H54 (cell line): ENCODE results near the gene TRAPPC4.
A peak's percentile ranks its signal among the peaks of the same experiment; 100 is the strongest.
"Not testable (repeated sequence)": the region's sequence is repeated elsewhere in the genome, so short reads cannot be mapped to it uniquely, and the experiment has no call there.

Experiments
- DNase-seq: peaks from one replicate; pipeline ENCODE4 v3.0.0; 2011; ENCODE audit warnings: low spot score, mixed read lengths; ENCODE audit not compliant: insufficient read length
- FAIRE-seq: peaks from 3 replicates; lab custom pipeline; 2011; peaks lifted over from hg19 to GRCh38; lab: Jason Lieb, UNC
- POLR2A ChIP-seq: IDR thresholded peaks from 2 replicates; pipeline ENCODE4 v1.6.1; 2011; ENCODE audit warnings: low read depth, mild to moderate bottlenecking, low read length

Gene TRAPPC4

DNA sequence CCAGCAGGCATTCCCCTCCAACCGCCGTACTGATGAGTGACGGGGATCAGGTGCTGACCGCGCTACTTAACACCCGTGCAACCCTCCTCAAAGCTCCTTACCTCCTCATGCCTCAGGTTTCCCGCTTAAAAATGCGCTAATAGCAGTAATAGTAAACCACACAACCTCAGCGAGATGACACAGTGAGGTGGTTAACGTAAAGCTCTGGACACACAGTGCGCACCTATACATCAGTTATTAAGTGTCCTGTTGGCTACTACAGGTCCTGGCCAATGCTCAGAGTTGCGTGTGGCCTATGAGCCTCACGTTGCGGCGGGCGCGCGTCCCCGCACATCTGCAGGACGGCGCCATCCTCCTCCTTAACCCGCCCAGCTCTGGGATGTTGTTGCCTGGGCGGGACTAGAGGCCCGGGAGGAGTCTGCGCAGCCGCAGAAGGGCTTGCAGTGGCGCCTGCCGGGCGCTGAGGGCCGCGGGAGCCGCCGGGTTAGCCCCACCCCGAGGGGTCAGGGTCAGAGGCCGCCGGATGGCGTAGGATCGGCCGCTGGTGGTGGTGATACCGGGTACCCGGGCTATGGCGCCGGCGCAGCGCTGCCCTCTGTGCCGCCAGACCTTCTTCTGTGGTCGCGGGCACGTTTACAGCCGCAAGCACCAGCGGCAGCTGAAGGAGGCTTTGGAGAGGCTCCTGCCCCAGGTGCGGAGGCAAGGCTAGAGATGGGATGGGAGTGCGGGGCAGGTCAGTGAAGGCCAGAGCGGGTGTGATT is 20.8 kb upstream of the TRAPPC4 start, which contains the start of gene CENATAC:
CENATAC (plus strand) TSS at position 512 of the 761 bp plus-strand sequence; CDS start at position 572, 60 bp downstream.
- FAIRE-seq (no peak), DNase-seq (peak; percentile 89)
- peak; percentile 90 for TF ChIP-seq POLR2A

DNA sequence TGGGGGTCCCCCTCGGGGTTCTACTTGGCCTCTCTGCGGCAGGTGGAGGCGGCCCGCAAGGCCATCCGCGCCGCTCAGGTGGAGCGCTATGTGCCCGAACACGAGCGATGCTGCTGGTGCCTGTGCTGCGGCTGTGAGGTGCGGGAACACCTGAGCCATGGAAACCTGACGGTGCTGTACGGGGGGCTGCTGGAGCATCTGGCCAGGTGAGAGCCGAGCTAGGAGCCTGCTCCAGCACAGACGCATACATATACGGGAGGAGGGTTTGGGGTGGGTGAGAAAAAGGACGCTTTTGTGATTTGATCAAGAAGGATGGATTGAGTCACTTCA is 20.2 kb upstream of the TRAPPC4 start:
- FAIRE-seq (no peak), DNase-seq (no peak)
- no peak for TF ChIP-seq POLR2A

DNA sequence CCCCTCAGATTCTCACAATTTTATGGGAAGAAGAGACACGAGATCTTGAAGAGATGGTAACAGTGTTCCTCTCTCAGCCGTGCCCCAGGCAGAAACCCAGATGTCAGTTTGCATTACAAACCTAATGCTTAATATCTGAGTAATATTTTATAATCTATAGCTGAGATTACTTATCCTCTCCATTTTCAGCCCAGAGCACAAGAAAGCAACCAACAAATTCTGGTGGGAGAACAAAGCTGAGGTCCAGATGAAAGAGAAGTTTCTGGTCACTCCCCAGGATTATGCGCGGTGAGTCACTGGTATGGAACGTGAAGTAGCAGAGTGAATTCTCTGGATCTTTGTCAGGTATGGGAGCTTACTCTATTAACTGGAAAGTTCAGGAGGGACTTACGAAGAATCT is 19.7 kb upstream of the TRAPPC4 start:
- TF ChIP-seq POLR2A = no peak
- DNase-seq (peak; percentile 54), FAIRE-seq (no peak)

DNA sequence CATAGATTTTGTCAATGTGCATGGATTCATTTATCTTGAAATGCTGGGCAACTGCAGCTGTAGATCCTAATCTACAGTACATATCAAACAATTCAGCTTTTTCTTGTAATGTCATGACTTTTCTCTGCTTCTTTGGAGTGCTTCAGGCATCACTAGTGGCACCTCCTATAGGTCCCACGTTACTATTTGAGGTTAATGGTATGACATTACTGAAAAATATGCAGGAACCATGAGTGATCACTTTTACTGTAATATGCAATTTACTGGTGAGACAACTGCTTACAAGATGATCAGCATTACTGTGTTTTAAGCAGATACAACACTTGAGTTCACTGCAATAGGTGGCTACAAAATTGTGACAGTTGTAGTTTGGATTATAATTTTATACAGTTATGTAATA is 17.7 kb upstream of the TRAPPC4 start:
- no peak for DNase-seq
- no peak for TF ChIP-seq POLR2A
- FAIRE-seq = no peak

DNA sequence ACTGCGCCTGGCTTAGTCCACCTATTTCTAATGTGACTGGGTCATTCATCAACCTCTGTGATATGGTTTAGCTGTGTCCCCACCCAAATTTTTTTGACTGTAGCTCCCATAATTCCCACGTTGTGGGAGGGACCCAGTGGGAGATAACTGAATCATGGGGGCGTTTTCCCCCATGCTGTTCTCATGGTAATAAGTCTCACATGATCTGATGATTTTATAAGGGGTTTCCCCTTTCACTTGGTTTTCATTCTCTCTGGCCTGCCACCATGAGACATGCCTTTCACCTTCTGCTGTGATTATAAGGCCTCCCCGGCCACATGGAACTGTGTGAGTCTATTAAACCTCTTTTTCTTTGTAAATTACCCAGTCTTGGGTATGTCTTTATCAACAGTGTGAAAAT is 11.9 kb upstream of the TRAPPC4 start:
- FAIRE-seq (no peak), DNase-seq (no peak)
- no peak for TF ChIP-seq POLR2A

DNA sequence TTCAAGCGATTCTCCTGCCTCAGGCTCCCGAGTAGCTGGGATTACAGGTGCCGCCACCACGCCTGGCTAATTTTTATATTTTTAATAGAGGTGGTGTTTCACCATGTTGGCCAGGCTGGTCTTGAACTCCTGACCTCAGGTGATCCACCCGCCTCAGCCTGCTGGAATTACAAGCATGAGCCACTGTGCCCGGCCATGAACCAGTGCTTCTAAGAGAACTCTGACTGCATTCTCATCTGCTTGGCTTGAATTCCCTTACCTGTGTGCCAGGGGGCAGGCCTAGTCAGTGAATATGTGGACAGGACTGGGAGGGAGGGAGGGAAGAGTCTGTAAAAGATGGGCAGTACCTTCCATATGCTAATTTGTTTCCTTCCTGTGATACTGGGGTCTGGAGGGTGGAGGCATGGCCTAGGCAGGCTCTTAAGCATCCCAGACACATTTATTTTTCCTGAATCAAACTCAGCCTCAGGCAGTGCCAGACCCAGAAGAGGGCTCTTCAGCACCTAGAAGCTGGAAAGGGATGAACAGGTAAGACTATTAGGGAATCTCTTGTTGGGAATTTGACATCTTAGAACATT is 7.0 kb upstream of the TRAPPC4 start:
- TF ChIP-seq POLR2A = no peak
- FAIRE-seq (no peak), DNase-seq (no peak)

DNA sequence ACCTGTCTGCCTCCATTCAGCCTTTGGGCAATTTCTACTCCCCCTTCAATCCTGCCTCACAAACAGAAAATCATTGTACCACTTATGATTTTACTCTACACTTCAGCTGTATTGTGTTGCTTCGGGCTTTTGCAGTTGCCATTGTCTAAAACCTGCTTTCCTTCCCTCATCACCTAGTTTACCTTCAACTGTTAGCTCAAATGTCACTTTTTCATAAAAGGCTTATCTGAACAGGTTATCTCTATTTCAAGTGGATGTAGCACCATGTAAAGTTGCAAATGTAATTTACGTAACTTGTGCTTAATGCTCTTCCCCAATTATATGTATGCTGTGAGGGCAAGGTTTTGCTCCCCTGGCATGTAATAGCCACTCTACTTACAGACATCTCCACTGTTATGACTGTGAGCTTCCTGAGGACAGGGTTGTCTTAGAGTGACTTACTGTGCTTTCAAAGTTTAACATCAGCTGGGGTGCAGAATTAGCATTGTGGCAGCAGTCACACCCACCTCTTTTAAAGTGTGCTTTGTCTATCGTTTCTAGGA is 5.9 kb upstream of the TRAPPC4 start:
- FAIRE-seq (no peak), DNase-seq (no peak)
- TF ChIP-seq POLR2A = no peak

DNA sequence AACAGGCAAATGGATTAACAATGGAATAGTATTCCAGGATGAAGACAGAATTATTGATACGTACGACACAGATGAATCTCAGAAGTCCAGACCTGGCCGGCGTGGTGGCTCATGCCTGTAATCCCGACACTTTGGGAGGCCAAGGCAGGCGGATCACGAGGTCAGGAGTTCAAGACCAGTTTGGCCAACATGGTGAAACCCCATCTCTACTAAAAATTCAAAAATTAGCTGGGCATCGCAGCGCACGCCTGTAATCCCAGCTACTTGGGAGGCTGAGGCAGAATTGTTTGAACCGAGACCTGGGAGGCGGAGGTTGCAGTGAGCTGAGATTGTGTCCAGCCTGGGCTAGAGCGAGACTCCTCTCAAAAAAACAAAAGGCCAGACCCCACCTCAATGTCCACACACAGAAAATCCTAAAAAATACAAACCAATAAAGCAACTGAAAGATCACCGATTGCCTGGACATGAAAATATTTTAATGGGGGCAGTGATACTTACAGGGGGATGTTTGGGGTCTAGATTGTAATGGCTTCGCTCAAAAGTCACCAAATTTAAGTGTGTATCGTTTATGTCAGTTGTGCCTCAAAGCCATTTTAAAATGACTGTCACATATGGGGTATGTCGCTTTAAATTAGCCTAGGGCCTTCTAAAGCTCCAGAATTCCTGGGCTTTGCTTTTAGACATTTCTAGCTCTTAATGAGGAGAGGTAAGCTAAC is 4.2 kb upstream of the TRAPPC4 start:
- DNase-seq = no peak
- no peak for FAIRE-seq
- no peak for TF ChIP-seq POLR2A

DNA sequence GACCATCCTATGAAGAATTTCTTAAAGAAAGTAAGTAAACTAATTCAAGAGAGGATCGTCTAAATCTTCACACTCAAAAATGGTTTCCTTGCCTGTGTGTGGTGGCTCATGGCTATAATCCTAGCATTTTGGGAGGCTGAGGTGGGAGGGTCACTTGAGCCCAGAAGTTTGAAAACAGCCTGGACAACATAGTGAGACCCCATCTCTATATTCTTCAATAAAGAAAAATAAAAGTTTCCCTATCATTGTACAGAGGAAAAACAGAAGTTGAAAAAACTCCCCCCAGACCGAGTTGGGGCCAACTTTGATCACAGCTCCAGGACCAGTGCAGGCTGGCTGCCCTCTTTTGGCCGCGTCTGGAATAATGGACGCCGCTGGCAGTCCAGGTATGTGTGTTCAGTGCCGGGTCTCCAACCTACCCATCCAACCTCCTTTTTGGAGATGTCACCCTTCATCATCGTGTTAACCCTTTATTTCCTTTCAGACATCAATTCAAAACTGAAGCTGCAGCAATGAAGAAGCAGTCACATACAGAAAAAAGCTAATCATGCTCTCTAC is 3.4 kb upstream of the TRAPPC4 start:
- FAIRE-seq = no peak
- no peak for TF ChIP-seq POLR2A
- DNase-seq = no peak

DNA sequence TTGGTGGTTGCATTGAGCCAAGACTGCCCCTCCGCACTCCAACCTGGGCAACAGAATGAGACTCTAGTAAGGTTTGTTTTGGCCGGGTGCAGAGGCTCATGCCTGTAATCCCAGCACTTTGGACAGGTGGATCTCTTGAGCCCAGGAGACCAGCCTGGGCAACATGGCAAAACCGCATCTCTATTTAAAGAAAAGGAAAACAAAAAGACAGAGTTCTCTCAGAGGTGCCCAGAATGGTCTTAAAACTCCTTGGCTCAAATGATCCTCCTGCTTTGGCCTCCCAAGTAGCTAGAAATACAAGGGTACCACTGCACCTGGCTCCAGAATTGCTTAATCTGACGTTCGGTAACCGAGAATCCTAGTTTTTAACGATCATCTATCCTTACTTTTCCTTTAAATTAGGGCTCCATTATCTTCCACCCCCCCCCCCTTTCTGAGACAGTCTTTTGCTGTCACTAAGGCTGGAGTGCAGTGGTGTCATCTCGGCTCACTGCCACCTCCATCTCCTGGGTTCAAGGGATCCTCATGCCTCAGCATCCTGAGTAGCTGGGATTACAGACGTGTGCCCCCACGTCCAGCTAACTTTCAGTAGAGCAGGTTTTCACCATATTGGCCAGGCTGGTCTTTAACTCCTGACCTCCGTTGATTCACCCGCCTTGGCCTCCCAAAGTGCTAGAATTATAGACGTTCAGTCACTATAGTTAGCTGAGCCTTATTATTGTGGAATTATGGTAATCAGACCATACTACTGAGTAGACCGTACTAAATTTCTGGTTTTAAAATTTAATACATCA is 2.2 kb upstream of the TRAPPC4 start:
- DNase-seq (no peak), FAIRE-seq (no peak)
- TF ChIP-seq POLR2A = no peak

DNA sequence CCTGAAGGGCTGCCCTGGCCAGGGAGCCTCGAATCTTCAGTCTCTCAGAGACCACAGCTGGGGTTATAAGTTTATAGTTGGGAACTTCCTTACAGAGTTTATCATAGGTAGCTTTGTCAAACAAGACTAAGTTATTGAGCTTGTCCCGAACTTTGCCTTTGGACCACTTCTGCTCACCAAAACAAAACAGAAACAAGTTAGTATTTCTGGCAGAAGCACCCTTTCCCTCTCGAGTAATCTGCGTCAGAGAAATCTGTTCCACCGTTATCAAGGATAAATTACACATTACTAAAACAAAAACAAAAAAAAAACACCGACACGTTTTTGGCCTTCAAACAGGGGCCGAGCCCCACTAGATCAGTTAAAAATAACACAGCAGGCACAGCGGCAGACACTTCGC is 1.2 kb upstream of the TRAPPC4 start:
- not testable (repeated sequence) for FAIRE-seq, DNase-seq

DNA sequence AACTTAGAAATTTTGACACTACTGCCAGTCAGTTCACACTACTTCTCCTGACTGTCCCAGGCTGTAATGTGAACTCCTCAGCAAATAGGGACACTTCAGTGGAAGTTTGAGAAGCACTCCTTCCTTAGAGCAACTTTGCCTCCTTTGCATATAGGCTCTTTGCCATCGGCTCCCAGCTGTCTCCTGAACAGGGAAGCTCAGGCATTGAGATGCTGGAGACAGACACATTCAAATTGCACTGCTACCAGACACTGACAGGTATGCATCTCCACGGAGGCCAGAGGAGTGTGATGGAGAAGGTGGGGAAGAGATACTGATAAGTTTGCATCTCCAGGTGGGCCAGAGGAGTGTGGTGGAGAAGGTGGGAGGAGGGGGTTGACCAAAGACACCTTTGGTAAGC is 1.4 kb downstream of the TRAPPC4 start:
- DNase-seq (no peak), FAIRE-seq (no peak)
- TF ChIP-seq POLR2A = no peak

DNA sequence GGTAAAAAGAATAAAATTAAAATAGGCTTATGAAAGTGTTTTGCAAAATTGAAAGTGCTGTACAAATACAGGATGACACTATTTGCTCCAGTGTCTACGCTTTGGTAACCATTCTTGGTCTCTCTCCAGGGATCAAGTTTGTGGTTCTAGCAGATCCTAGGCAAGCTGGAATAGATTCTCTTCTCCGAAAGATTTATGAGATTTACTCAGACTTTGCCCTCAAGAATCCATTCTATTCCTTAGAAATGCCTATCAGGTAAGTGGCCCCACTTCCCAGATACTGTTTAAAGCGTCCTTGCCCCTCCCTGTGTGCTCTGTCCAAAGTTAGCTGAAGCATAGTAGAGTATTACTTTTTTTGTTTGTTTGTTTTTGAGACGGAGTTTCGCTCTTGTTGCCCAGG is 3.1 kb downstream of the TRAPPC4 start:
- TF ChIP-seq POLR2A = no peak
- FAIRE-seq (no peak), DNase-seq (no peak)

DNA sequence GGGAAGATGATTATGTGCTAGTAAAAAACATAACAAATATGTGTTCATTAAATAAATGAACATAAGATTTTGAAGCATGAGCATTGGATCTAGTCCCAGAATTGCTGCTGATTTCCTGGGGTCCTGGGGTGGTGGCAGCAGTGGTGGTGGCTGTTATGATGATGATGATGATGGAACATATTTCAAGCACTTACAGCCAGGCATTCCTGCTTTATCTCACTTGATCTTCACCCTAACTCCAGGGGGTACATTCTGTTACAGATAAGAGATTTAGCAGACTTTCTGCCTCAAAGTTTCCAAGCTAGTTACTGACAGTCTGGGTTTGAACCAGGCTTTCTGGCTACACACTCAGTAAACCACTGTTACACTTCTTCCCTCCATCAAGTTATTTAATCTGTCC is 5.2 kb downstream of the TRAPPC4 start:
- no peak for DNase-seq
- no peak for TF ChIP-seq POLR2A
- no peak for FAIRE-seq
